H1 (cell line): Measurements from ENCODE around the gene NKTR. TPM values are rescaled to one million over a fixed set of nuclear protein-coding genes. Genes with fewer than 3 reads are reported as not detected.

Experiments
- CTCF ChIA-PET: fragments of 300-600 bp; sonication (Branson Sonifier 250); formaldehyde crosslinking; loops from one replicate; lab custom pipeline; 2021; ENCODE audit not compliant: partially characterized antibody; lab: Charles Lee
- POLR2A ChIA-PET: fragments of 300-600 bp; sonication (Branson Sonifier 250); formaldehyde crosslinking; loops from one replicate; lab custom pipeline; 2021; ENCODE audit warnings: inconsistent platforms; ENCODE audit not compliant: partially characterized antibody; lab: Charles Lee
- DNase-seq, 2 experiments: peaks; one replicate each; pipeline versions ENCODE4 v3.0.0 to v3.0.0-alpha.2; 2010 to 2022; ENCODE audit warnings: low spot score in 2 of 2, low read depth in 1 of 2, mixed read lengths in 1 of 2
- FAIRE-seq: peaks from 2 replicates; lab custom pipeline; 2011; peaks lifted over from hg19 to GRCh38; lab: Jason Lieb, UNC
- H2AFZ ChIP-seq: 2 replicates; pipeline ENCODE4 v1.8.1; 2012; ENCODE audit warnings: low read length, inconsistent platforms
- H2AK5ac ChIP-seq: 2 replicates; pipeline ENCODE4 v1.6.1; 2013; ENCODE audit warnings: low read depth, low read length
- H2BK120ac ChIP-seq: replicated peaks from 2 replicates; pipeline ENCODE3; 2013; ENCODE audit warnings: low read depth, low read length, inconsistent platforms
- H2BK12ac ChIP-seq: 2 replicates; pipeline ENCODE4 v1.6.1; 2013; ENCODE audit warnings: low read depth, low read length
- H2BK15ac ChIP-seq: 2 replicates; pipeline ENCODE4 v1.6.1; 2013; ENCODE audit warnings: low read length
- H2BK20ac ChIP-seq: 2 replicates; pipeline ENCODE4 v1.6.1; 2013; ENCODE audit warnings: low read length
- H2BK5ac ChIP-seq: 2 replicates; pipeline ENCODE4 v1.6.1; 2013; ENCODE audit warnings: low read depth, low read length
- H3K14ac ChIP-seq: 2 replicates; pipeline ENCODE4 v1.6.1; 2013; ENCODE audit warnings: inconsistent platforms; ENCODE audit not compliant: insufficient read length
- H3K18ac ChIP-seq: 2 replicates; pipeline ENCODE4 v1.6.1; 2013; ENCODE audit warnings: low read length; ENCODE audit errors: extremely low read depth
- H3K23ac ChIP-seq: 2 replicates; pipeline ENCODE4 v1.6.1; 2013; ENCODE audit warnings: inconsistent platforms; ENCODE audit not compliant: insufficient read length
- H3K23me2 ChIP-seq: 2 replicates; pipeline ENCODE4 v1.6.1; 2013; ENCODE audit warnings: low read depth, low read length
- H3K27ac ChIP-seq: 2 replicates; pipeline ENCODE4 v1.6.1; 2011; ENCODE audit warnings: low read depth, low read length, inconsistent platforms
- H3K27me3 ChIP-seq, 4 experiments: replicated peaks in 1 of 4; 1 replicate in 1 of 4; 2 replicates in 3 of 4; pipeline versions ENCODE4 v1.6.1 to v1.8.1; 2011 to 2013; ENCODE audit warnings: low read length in 3 of 4, mild to moderate bottlenecking in 3 of 4, inconsistent platforms in 2 of 4, mixed read lengths in 2 of 4, moderate library complexity in 1 of 4; ENCODE audit not compliant: control insufficient read depth in 3 of 4, insufficient read depth in 3 of 4; ENCODE audit errors: extremely low read depth in 1 of 4
- H3K36me3 ChIP-seq, 4 experiments: 2 replicates each; pipeline versions ENCODE4 v1.6.1 to v1.8.1; 2011 to 2013; ENCODE audit warnings: mild to moderate bottlenecking in 4 of 4, low read length in 3 of 4, moderate library complexity in 2 of 4, control low read depth in 1 of 4, inconsistent platforms in 1 of 4; ENCODE audit not compliant: insufficient read depth in 4 of 4, control insufficient read depth in 2 of 4
- H3K4ac ChIP-seq: replicated peaks from 2 replicates; pipeline ENCODE3; 2013; ENCODE audit warnings: low read length, low read depth, mixed read lengths, inconsistent platforms; ENCODE audit not compliant: insufficient read length
- H3K4me1 ChIP-seq, 4 experiments: replicated peaks in 1 of 4; 1 replicate in 1 of 4; 2 replicates in 3 of 4; pipeline versions ENCODE4 v1.6.1 to v1.8.1; 2011 to 2013; ENCODE audit warnings: low read length in 3 of 4, inconsistent platforms in 2 of 4, mixed read lengths in 1 of 4; ENCODE audit not compliant: insufficient read depth in 4 of 4, control insufficient read depth in 3 of 4
- H3K4me2 ChIP-seq, 2 experiments: 2 replicates each; pipeline versions ENCODE4 v1.6.1 to v1.8.1; 2011 to 2013; ENCODE audit warnings: low read depth in 2 of 2, low read length in 2 of 2, control low read depth in 1 of 2, inconsistent platforms in 1 of 2, mild to moderate bottlenecking in 1 of 2; ENCODE audit not compliant: insufficient read depth in 1 of 2
- H3K4me3 ChIP-seq, 4 experiments: fragments of 200-600, 300-600 bp in 1 of 4; sonication (generic), shearing (Covaris generic), sonication (Bioruptor Twin) in 1 of 4; 2 replicates each; pipeline versions ENCODE4 v1.5.1 to v1.8.1; 2011 to 2016; ENCODE audit warnings: low read length in 4 of 4, low read depth in 3 of 4, control low read depth in 2 of 4, inconsistent platforms in 2 of 4, mild to moderate bottlenecking in 2 of 4, mixed read lengths in 1 of 4, moderate library complexity in 1 of 4; ENCODE audit not compliant: insufficient read depth in 2 of 4; ENCODE audit errors: extremely low read depth in 1 of 4
- H3K56ac ChIP-seq: replicated peaks from 2 replicates; pipeline ENCODE3; 2013; ENCODE audit warnings: low read depth, mild to moderate bottlenecking, mixed read lengths, low read length, inconsistent platforms; ENCODE audit not compliant: insufficient read length
- H3K79me1 ChIP-seq: 2 replicates; pipeline ENCODE4 v1.6.1; 2013; ENCODE audit warnings: low read depth, low read length, control low read depth
- H3K79me2 ChIP-seq, 2 experiments: 2 replicates each; pipeline versions ENCODE4 v1.6.1 to v1.8.1; 2012 to 2013; ENCODE audit warnings: low read length in 2 of 2, mild to moderate bottlenecking in 2 of 2, inconsistent platforms in 1 of 2; ENCODE audit not compliant: insufficient read depth in 2 of 2, control insufficient read depth in 1 of 2
- H3K9ac ChIP-seq, 4 experiments: replicated peaks in 1 of 4; 1 replicate in 1 of 4; 2 replicates in 3 of 4; pipeline versions ENCODE4 v1.6.1 to v1.8.1; 2011 to 2013; ENCODE audit warnings: low read depth in 3 of 4, low read length in 3 of 4, control low read depth in 2 of 4, mild to moderate bottlenecking in 2 of 4, moderate library complexity in 2 of 4, inconsistent platforms in 1 of 4; ENCODE audit errors: extremely low read depth in 1 of 4
- H3K9me3 ChIP-seq, 2 experiments: 2 replicates each; pipeline versions ENCODE4 v1.6.1 to v1.8.1; 2012 to 2013; ENCODE audit warnings: mild to moderate bottlenecking in 2 of 2, moderate library complexity in 2 of 2, control low read depth in 1 of 2, inconsistent platforms in 1 of 2, low read depth in 1 of 2, low read length in 1 of 2, mixed read lengths in 1 of 2; ENCODE audit not compliant: insufficient read depth in 2 of 2
- H4K20me1 ChIP-seq, 2 experiments: replicated peaks in 1 of 2; 2 replicates each; pipeline versions ENCODE3 to v1.8.1; 2011 to 2013; ENCODE audit warnings: inconsistent platforms in 2 of 2, low read length in 2 of 2, mild to moderate bottlenecking in 1 of 2; ENCODE audit not compliant: insufficient read depth in 2 of 2, control insufficient read depth in 1 of 2
- H4K5ac ChIP-seq: 2 replicates; pipeline ENCODE4 v1.6.1; 2013; ENCODE audit warnings: low read length, low read depth, mixed read lengths, inconsistent platforms; ENCODE audit not compliant: insufficient read length
- H4K8ac ChIP-seq: 2 replicates; pipeline ENCODE4 v1.8.0; 2013; ENCODE audit warnings: mild to moderate bottlenecking, moderate library complexity, low read length, inconsistent platforms; ENCODE audit not compliant: insufficient read depth; ENCODE audit errors: extremely low read depth
- H4K91ac ChIP-seq: replicated peaks from 2 replicates; pipeline ENCODE3; 2013; ENCODE audit warnings: low read length, mixed read lengths, inconsistent platforms; ENCODE audit not compliant: insufficient read length
- ASH2L ChIP-seq: fragments of 200-600, 300-600 bp; sonication (generic); IDR thresholded peaks from one replicate; pipeline ENCODE4 v1.7.1; 2017; ENCODE audit warnings: low read length
- CREB1 ChIP-seq: IDR thresholded peaks from 2 replicates; pipeline ENCODE4 v1.6.1; 2012; ENCODE audit warnings: inconsistent platforms
- CTCF ChIP-seq, 3 experiments: IDR thresholded peaks; 1 replicate in 2 of 3; 2 replicates in 1 of 3; pipeline versions ENCODE4 v1.5.1 to v1.6.1; 2011; ENCODE audit warnings: low read length in 3 of 3, mild to moderate bottlenecking in 3 of 3, inconsistent platforms in 2 of 3, low read depth in 1 of 3, moderate library complexity in 1 of 3; ENCODE audit not compliant: insufficient read depth in 1 of 3; ENCODE audit errors: control extremely low read depth in 1 of 3
- RAD21 ChIP-seq, 2 experiments: IDR thresholded peaks in 1 of 2; conservative IDR thresholded peaks in 1 of 2; 2 replicates each; pipeline ENCODE4 v1.6.1; 2011; ENCODE audit warnings: low read depth in 2 of 2, low read length in 2 of 2, improper control_type of control experiment in 1 of 2, inconsistent platforms in 1 of 2, mild to moderate bottlenecking in 1 of 2, moderate library complexity in 1 of 2
- WGBS, 2 experiments: shearing (Covaris generic) in 1 of 2; methylation state at CpG; one replicate each; pipeline versions ENCODE4 v1.1.6 to v1.1.7; 2013 to 2015; ENCODE audit warnings: low lambda C conversion rate in 2 of 2, mixed read lengths in 2 of 2, inconsistent platforms in 1 of 2, low coverage in 1 of 2, missing lambda C conversion rate in 1 of 2; ENCODE audit not compliant: insufficient replicate concordance in 2 of 2, insufficient coverage in 1 of 2, insufficient read length in 1 of 2; ENCODE audit errors: extremely low coverage in 1 of 2, missing lambda C conversion rate in 1 of 2; 5-methylcytosine and 5-hydroxymethylcytosine counted together
- polyA plus RNA-seq, 7 experiments: library from polyadenylated mRNA; depleted of rRNA in 3 of 7; stranded (reverse) in 5 of 7; unstranded in 2 of 7; fragments of >200 nt in 5 of 7; fragments of 200-250 nt in 2 of 7; gene quantifications; 1 replicate in 5 of 7; 2 replicates in 1 of 7; 4 replicates in 1 of 7; pipeline versions ENCODE4 v1.2.1 to v1.2.3, GENCODE V29; 2011 to 2013; ENCODE audit warnings: missing spikeins in 2 of 7, mixed read lengths in 2 of 7
- total RNA-seq: library from RNA; stranded (reverse); fragmentation: NEBNext Ultra II Directional; extraction: Animal tissue kit (Norgen Biotek cat#: 25700); gene quantifications from 2 replicates; pipeline ENCODE4 v1.2.1, GENCODE V29; 2021

The NKTR gene
- total and polyA plus RNA-seq, 2 of the 8 experiments (the other 6 are each of a cell fraction or from before 2014, with no cell fraction given) = 24.1 to 62.2 TPM

DNA sequence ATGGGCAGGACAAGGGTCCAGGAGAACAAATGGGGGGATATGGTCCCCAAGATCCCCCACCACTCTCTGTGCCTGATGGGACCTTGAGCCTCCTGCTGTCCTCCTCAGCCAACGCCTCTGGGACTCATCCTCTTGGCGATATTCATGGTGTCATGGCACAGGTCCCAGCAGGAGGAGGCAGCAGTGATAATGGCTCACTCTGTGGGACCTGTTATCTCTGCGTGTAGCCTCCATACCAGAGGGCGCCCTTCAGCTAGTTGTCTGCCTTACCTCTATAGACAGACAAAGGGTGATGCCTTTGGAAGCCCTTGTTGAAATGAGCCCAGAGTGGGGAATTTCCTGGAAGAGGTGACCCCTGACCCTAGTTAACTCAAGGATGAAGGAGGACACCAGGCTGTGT is 60.4 kb downstream of the NKTR start:
- CTCF ChIA-PET = interaction anchor here (0.6 to 7.0 kb wide), 21 partner anchors 9 to 511 kb away, joined by 3 to 54 read pairs (median 5); partner anchors contain the start of genes HHATL and KLHL40
- peak in 1 of 2 experiments; percentile 47 for DNase-seq

More for the DNA sequence above, 60.4 kb downstream of the NKTR start:
- Histone ChIP-seq H3K23ac (no peak overlapping the region), H3K18ac (no peak overlapping the region), H4K5ac (no peak overlapping the region), H3K9ac (no peak overlapping the region), H2BK20ac (no peak overlapping the region), H3K4me3 (no peak overlapping the region), H3K23me2 (no peaks in the 10 kb centered on the region), H2BK120ac (no peak overlapping the region), H2BK5ac (no peak overlapping the region), H2AFZ (no peak overlapping the region), H3K9me3 (no peaks in the 10 kb centered on the region), H3K79me1 (no peaks in the 10 kb centered on the region), H3K27me3 (no peaks in the 10 kb centered on the region), H4K8ac (no peak overlapping the region), H3K4ac (no peak overlapping the region), H2BK15ac (no peak overlapping the region), H4K91ac (no peak overlapping the region), H3K14ac (no peak overlapping the region), H3K4me1 (no peaks in the 10 kb centered on the region), H3K36me3 (no peaks in the 10 kb centered on the region; a peak in 1 of 8 replicates), H4K20me1 (peaks cover 0 to 4% of the 10 kb centered on the region in 2 experiments), H2AK5ac (no peak overlapping the region), H3K56ac (no peak overlapping the region), H3K27ac (no peak overlapping the region), H3K79me2 (no peaks in the 10 kb centered on the region), H3K4me2 (no peak overlapping the region), H2BK12ac (no peak overlapping the region)
- TF ChIP-seq CREB1 = no peak
- TF ChIP-seq CTCF (IDR thresholded peaks at IDR 0.05; ENCODE audit: control extremely low read depth in 1 of 3, insufficient read depth in 1 of 3, low read depth in 1 of 3, low read length in 3 of 3) = peak in 2 of 3 experiments; percentile 56 to 66; a peak in 3 of 4 replicates
- peak; percentile 37 to 59 for TF ChIP-seq RAD21 (IDR thresholded peaks at IDR 0.05 in 1 of 2, conservative IDR thresholded peaks at IDR 0.05 in 1 of 2; ENCODE audit: low read depth in 2 of 2, low read length in 2 of 2)
- no peak for TF ChIP-seq ASH2L
- 74% methylated on average over 4 of the region's 4 CpGs; no CpG with 5 or more reads in 1 of the 2 experiments for WGBS, 2 experiments
- POLR2A ChIA-PET = interaction anchor here (0.8 to 1.4 kb wide), 6 partner anchors 10 to 143 kb away, joined by 3 to 4 read pairs (median 4); partner anchors contain the start of gene KLHL40
- no peak for FAIRE-seq
